ENCODE results near the gene AJUBA.

DNA sequence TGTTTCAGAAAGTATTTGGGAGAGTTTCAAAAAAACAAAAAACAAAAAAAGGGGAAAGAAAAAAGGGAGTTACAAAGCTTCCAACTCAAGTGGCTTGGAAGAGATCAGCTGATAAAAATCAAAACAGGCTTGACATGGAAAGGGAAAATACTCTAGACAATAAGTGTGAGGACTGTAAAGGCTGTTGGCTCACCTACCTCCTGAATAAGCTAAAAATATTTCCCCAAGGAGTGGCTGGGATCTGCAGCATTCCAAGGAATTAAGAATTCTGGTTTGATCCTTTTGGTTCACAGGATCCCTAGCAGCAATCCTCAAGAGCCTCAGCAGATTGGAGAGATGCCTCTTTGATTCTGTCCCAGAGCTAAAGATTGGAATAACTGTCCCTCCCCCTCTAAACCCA is 11.2 kb upstream of the AJUBA start:
- TF ChIP-seq CTCF (IDR thresholded peaks at IDR 0.05), result no peak
- no peak for TF ChIP-seq MYBL2 (CRISPR knock-in tag; IDR thresholded peaks at IDR 0.05)
- TF ChIP-seq CREB1 (CRISPR knock-in tag; IDR thresholded peaks at IDR 0.05), result no peak
- no peak for TF ChIP-seq SP1 (CRISPR knock-in tag; conservative IDR thresholded peaks at IDR 0.05)
- no peak for TF ChIP-seq MAX (CRISPR knock-in tag; IDR thresholded peaks at IDR 0.05)
- TF ChIP-seq RORB (CRISPR knock-in tag; IDR thresholded peaks at IDR 0.05), result no peak
- TF ChIP-seq NFE2L1 (CRISPR knock-in tag; IDR thresholded peaks at IDR 0.05), result no peak
- no peak for TF ChIP-seq RELA (CRISPR knock-in tag; IDR thresholded peaks at IDR 0.05; ENCODE audit: borderline replicate concordance)
- no peak for TF ChIP-seq ELF4 (CRISPR knock-in tag; IDR thresholded peaks at IDR 0.05; ENCODE audit: low read depth)
- TF ChIP-seq JUN (CRISPR knock-in tag; IDR thresholded peaks at IDR 0.05), result no peak
- TF ChIP-seq, protein P1, sequence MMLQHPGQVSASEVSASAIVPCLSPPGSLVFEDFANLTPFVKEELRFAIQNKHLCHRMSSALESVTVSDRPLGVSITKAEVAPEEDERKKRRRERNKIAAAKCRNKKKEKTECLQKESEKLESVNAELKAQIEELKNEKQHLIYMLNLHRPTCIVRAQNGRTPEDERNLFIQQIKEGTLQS (CRISPR knock-in tag; conservative IDR thresholded peaks at IDR 0.05), result no peak
- TF ChIP-seq, protein P2, sequence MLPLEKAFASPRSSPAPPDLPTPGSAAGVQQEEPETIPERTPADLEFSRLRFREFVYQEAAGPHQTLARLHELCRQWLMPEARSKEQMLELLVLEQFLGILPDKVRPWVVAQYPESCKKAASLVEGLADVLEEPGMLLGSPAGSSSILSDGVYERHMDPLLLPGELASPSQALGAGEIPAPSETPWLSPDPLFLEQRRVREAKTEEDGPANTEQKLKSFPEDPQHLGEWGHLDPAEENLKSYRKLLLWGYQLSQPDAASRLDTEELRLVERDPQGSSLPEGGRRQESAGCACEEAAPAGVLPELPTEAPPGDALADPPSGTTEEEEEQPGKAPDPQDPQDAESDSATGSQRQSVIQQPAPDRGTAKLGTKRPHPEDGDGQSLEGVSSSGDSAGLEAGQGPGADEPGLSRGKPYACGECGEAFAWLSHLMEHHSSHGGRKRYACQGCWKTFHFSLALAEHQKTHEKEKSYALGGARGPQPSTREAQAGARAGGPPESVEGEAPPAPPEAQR (CRISPR knock-in tag; IDR thresholded peaks at IDR 0.05), result no peak
- TF ChIP-seq, protein P3, sequence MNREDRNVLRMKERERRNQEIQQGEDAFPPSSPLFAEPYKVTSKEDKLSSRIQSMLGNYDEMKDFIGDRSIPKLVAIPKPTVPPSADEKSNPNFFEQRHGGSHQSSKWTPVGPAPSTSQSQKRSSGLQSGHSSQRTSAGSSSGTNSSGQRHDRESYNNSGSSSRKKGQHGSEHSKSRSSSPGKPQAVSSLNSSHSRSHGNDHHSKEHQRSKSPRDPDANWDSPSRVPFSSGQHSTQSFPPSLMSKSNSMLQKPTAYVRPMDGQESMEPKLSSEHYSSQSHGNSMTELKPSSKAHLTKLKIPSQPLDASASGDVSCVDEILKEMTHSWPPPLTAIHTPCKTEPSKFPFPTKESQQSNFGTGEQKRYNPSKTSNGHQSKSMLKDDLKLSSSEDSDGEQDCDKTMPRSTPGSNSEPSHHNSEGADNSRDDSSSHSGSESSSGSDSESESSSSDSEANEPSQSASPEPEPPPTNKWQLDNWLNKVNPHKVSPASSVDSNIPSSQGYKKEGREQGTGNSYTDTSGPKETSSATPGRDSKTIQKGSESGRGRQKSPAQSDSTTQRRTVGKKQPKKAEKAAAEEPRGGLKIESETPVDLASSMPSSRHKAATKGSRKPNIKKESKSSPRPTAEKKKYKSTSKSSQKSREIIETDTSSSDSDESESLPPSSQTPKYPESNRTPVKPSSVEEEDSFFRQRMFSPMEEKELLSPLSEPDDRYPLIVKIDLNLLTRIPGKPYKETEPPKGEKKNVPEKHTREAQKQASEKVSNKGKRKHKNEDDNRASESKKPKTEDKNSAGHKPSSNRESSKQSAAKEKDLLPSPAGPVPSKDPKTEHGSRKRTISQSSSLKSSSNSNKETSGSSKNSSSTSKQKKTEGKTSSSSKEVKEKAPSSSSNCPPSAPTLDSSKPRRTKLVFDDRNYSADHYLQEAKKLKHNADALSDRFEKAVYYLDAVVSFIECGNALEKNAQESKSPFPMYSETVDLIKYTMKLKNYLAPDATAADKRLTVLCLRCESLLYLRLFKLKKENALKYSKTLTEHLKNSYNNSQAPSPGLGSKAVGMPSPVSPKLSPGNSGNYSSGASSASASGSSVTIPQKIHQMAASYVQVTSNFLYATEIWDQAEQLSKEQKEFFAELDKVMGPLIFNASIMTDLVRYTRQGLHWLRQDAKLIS (CRISPR knock-in tag; IDR thresholded peaks at IDR 0.05; ENCODE audit: borderline replicate concordance), result no peak

Data from WTC11 (cell line).